Astrocyte of the hippocampus (primary cell): Measurements from ENCODE around the gene SMC3.
"Not testable (repeated sequence)": the region's sequence is repeated elsewhere in the genome, so short reads cannot be mapped to it uniquely, and the experiment has no call there.

Experiments
- DNase-seq: peaks from one replicate; pipeline ENCODE4 v3.0.0; 2011; ENCODE audit warnings: low read depth, low spot score

SMC3 gene

GRCh38 chr10:110576220-110576619, 8.7 kb downstream of the SMC3 start:
- peak; percentile 76 for DNase-seq

GRCh38 chr10:110577056-110577455, 9.6 kb downstream of the SMC3 start:
- DNase-seq: no peak

GRCh38 chr10:110584006-110584405, 16.5 kb downstream of the SMC3 start:
- DNase-seq: no peak

DNA sequence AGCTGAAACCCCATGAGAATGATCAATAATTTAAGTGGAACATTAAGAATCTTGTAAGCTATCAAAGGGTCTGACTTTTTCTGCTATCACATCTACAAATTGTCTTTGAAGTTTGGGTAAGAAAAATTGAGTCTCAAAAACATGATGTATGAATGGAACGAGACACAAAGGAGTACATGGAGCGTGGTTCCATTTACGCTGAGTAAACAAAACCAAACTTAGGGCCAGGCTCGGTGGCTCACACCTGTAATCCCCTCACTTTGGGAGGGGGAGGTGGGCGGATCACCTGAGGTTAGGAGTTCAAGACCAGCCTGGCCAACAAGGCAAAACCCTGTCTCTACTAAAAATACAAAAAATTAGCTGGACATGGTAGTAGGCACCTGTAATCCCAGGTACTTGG, 24.3 kb downstream of the SMC3 start:
- DNase-seq: no peak

DNA sequence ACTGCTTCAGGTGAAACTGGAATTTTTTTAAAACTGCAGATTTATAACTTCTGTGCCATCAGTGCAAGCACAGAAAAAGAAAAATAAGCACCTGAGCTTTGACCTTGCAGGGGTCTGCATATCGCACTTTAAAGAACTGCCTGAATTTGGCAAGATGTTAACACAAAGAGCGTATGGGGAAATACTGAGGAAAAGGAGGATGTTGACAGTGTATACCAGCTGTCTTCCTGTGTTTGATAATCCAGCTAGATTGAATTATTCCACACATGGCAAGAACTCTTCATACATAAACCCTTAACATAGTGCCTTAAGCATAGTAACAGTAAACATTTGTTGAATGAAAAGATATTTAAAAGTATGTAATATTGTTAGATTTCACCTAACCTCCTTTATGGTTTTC, 30.0 kb downstream of the SMC3 start:
- no peak for DNase-seq

DNA sequence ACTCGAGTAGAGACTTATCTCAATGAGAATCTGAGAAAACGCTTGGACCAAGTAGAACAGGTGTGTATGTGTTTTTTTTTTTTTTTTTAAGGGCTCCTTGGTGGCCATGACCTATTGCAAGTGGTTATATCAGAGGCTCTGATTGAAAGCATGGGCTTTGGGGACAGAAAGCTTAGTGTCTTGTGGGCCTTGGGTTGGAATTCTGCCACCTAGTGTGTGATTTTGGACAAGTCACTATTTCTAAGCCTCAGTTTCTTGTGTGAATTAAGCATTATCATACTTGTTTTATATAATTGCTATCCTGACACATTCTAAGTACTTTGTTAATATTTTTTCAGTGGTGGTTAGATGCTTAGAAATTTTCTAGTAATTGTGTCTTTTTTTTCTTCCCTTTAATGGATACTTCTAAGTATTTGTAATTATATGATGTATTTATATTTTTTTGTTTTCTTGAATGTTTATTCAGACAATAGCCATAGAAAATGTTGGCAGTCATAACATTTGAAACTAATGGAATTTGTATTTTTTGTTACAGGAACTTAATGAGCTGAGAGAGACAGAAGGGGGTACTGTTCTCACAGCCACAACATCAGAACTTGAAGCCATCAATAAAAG, 33.1 kb downstream of the SMC3 start:
- DNase-seq: peak; percentile 77

DNA sequence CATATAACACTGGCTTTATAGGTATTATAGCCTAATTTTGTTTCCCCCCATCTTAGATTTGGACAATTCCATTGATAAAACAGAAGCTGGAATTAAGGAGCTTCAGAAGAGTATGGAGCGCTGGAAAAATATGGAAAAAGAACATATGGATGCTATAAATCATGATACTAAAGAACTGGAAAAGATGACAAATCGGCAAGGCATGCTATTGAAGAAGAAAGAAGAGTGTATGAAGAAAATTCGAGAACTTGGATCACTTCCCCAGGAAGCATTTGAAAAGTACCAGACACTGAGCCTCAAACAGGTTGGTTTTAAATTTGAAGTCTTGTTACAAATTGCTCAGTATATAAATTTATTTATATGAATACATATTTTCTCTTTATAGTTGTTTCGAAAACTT, 34.1 kb downstream of the SMC3 start:
- DNase-seq: no peak

GRCh38 chr10:110608087-110608486, 40.6 kb downstream of the SMC3 start:
- DNase-seq: no peak

DNA sequence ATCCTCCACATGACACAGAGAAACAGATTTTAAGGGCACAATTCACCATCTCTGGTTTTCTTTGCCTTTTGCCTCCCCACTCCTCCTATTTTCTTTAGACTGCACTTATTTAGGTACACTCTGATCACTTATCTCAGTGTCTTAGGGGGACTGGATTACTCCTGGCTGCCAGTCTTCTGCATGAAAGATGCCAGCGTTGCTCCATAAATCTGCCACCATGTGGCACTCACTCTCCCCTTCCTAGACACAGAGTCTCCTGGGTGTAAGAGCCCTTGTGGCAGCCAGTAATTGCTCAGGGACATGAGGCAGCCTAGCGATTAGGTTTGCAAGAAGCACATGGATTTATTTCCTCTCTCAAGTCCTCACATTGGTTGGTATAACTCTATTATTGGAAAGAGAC, 42.1 kb downstream of the SMC3 start:
- DNase-seq: peak; percentile 13

GRCh38 chr10:110610308-110610774, 42.8 kb downstream of the SMC3 start:
- DNase-seq: peak; percentile 76

DNA sequence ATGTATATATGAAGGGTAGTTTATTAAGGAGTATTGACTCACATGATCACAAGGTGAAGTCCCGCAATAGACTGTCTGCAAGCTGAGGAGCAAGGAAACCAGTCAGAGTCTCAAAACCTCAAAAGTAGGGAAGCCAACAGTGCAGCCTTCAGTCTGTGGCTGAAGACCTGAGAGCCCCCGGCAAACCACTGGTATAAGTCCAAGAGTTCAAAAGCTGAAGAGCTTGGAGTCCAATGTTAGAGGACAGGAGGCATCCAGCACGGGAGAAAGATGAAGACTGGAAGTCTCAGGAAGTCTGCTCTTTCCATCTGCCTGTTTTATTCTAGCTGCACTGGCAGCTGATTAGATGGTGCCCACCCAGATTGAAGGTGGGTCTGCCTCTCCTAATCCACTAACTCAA, 43.3 kb downstream of the SMC3 start:
- not testable (repeated sequence) for DNase-seq

GRCh38 chr10:110612087-110612486, 44.6 kb downstream of the SMC3 start:
- no peak for DNase-seq

DNA sequence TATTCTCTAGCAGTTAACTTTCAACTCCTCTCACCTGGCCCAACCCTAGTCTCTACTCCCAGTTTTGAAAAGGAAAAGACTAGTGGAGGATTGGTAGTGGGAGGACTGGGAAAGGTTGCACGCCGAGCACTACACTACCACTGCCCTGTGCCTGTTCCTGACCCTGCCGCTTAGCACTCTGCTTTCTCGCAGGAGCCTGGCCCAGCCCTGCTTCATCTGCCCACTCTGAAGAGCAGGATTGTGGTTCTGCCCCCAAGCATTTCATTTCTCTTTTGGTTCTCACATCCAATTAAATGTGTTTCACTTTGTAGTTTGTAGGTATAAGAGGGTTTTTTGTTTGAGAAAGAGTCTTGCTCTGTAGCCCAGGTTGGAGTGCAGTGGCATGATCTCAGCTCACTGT, 45.1 kb downstream of the SMC3 start:
- no peak for DNase-seq

DNA sequence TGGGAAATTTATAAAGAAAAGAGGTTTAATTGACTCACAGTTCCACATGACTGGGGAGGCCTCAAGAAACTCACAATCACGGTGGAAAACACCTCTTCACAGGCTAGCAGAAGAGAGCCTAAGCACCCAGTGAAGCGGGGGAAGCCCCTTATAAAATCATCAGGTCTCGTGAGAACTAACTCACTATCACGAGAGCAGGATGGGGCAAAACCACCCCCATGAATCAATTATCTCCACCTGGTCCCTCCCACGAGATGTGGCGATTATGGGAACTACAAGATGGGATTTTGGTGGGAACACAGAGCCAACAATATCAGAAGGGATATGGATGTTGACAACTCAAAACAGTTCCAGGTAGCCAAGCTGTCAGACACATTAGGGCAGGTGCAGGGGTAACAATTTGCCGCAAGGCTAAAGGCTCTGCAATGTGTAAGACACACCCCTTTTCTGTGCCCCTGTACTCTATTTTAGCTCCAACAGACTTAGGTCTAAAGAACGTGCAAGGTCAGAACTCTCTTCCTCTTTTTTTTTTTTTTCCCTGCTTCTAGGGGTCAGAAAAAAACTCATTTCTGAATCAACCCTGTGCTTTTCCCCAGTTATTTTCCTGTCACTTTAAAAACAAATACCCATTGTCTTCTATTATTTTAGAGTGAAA, 46.0 kb downstream of the SMC3 start:
- no peak for DNase-seq

DNA sequence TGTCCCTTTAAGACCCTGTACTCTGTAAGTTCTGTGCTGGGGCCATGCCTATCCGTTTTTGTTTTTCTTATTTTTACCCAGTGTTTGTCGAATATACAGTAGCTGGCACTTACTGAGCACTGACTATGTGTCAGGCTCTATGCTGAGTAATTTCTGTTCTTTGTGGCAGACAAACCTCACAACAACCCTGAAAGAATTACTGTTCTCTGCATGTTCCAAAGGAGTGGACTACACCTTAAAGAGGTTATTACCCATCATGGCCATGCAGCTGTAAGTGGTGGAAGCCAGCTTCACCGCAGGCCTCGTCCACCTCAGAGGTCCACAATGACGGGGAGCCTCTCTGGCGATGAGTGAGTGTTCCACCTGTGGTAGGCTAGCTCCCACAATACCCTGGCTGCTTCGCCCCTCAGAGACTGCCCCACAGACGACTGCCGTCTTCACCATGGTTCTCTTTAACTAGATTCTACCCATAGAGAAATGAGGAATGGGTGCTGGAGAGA, 46.6 kb downstream of the SMC3 start:
- no peak for DNase-seq

- peak; percentile 41 for DNase-seq
Observed at GRCh38 chr10:110615057-110615747, 47.7 kb downstream of the SMC3 start.

DNA sequence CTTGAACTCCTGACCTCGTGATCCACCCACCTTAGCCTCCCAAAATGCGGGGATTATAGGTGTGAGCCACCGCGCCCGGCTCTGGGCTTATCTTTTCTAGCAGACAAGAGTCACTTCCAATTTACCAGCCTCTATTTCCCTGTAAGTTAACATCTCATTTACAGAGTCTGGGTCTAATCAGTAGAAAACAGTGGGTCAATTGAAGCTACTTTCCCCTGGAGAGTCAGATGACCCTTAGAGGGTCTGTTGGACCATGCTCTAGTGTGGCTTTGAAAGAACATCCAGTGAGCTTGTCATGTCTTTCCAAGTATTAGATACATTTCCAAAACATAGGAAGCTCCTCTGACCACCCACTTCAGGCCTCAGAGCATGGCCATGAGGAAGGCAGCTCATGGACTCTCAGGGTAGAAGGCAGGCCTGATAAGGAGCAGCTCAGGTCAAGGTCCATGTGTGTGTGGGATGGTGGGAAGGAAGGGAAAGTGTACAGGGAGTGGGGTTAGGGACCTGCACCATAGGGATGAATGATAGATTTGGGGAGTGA, 49.1 kb downstream of the SMC3 start:
- no peak for DNase-seq

- no peak for DNase-seq
Observed at GRCh38 chr10:110617425-110618229, 50.1 kb downstream of the SMC3 start.

GRCh38 chr10:110618230-110618610, 50.7 kb downstream of the SMC3 start:
- DNase-seq: no peak

DNA sequence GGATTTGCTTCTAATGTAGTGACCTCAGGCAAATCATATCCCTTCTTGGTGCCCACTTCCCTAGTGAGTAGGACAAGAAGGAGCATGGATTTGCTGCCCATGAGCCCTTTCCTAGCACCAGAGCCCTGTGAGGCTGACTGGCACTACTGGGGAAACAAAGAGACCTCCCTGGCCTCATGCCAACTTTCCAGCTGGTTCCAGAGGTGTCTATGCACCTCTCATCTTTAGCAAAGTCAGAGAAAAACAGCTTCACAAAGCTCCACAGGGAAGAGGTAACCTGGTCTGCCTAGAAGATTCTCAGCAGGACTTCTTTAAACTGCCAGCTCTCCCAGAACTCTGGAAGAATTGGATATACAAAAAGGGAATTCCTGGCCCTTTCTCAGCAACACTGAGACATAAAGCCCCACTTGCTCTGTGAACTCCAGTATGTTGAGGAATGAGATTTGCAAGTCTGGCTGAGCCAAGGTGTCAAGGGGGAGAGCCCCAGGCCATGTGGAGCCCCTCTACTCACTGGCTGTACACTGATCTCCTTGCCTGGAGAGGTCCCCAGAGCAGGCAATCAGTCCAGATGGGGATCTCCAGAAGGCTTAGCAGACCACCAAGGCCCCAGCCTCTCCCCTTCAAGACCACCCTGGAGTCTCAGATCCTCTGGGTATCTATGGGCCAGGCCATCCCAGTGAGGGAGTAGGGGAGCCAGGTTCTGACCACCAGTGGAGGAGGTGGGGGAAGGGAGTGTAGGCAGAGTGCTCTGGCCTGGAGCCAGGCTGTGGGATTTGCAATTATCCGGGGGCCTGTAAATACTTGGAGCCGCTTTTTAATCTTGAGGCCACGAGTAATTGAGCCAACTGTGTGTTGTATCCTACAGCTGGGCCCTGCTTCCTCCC, 52.3 kb downstream of the SMC3 start:
- no peak for DNase-seq

DNA sequence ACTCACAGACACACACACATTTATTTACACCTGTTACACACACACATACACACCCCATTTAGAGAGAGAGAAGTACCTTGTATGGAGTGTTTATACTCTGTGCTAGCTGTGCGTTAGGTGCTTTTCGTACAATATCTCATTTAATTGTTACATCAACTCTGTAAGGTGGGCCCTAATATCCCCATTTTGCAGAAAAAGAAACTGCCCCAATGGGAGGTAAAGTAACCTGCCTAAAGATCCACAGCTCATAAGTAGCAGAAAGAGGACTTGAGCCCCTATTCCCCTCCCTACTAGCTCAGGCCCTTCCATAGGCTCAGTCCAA, 52.9 kb downstream of the SMC3 start:
- no peak for DNase-seq
